Amygdala (tissue), 56 donors: Measurements from ENCODE around the gene ALPK3.

ENCODE experiments used
- DNase-seq, 56 donors: peaks; one replicate each; lab custom pipeline; 2025; lab: John Stamatoyannopoulos, UW

Gene ALPK3

GRCh38 chr15:84795186-84795585 is 22.0 kb upstream of the ALPK3 start:
- DNase-seq, result no peak

GRCh38 chr15:84797212-84797611 is 19.9 kb upstream of the ALPK3 start:
- DNase-seq, result no peak

GRCh38 chr15:84797801-84798200 is 19.4 kb upstream of the ALPK3 start:
- DNase-seq, result no peak

GRCh38 chr15:84798436-84798946 is 18.7 kb upstream of the ALPK3 start:
- no peak for DNase-seq

GRCh38 chr15:84799511-84800187 is 17.5 kb upstream of the ALPK3 start:
- DNase-seq, result no peak

GRCh38 chr15:84800365-84800806 is 16.8 kb upstream of the ALPK3 start:
- no peak for DNase-seq

- DNase-seq, result no peak
These were observed 12.9 kb upstream of the ALPK3 start for GRCh38 chr15:84804005-84804900.

- no peak for DNase-seq
These were observed 11.9 kb upstream of the ALPK3 start for GRCh38 chr15:84805221-84805620.

GRCh38 chr15:84807228-84807627 is 9.9 kb upstream of the ALPK3 start:
- no peak for DNase-seq

- DNase-seq, result no peak
These were observed 6.9 kb upstream of the ALPK3 start for GRCh38 chr15:84810073-84810840.

GRCh38 chr15:84811151-84811550 is 6.0 kb upstream of the ALPK3 start:
- DNase-seq, result no peak

GRCh38 chr15:84811828-84812227 is 5.3 kb upstream of the ALPK3 start:
- no peak for DNase-seq

- DNase-seq, result no peak
These were observed 4.3 kb upstream of the ALPK3 start for GRCh38 chr15:84812842-84813241.

- DNase-seq, result no peak
These were observed 3.7 kb upstream of the ALPK3 start for GRCh38 chr15:84813435-84813834.

GRCh38 chr15:84813931-84814330 is 3.2 kb upstream of the ALPK3 start:
- no peak for DNase-seq

GRCh38 chr15:84814916-84815315 is 2.2 kb upstream of the ALPK3 start:
- DNase-seq, result no peak

- peak in 1 of 56 donors; percentile 45 for DNase-seq
These were observed 418 bp downstream of the ALPK3 start for GRCh38 chr15:84817466-84818081.

GRCh38 chr15:84818261-84819131 is 1.3 kb downstream of the ALPK3 start:
- peak in 2 of 56 donors; percentile 9 to 10 for DNase-seq

GRCh38 chr15:84819291-84819768 is 2.2 kb downstream of the ALPK3 start:
- DNase-seq, result peak in 2 of 56 donors; percentile 17 to 18
